HCT116 (cell line): ENCODE results near the gene AFDN. TPM values are rescaled to one million over a fixed set of nuclear protein-coding genes. Genes with fewer than 3 reads are reported as not detected.

Experiments
- ATAC-seq: fragments of 200-7000 bp; cut with Tn5 transposase; 2 replicates; pipeline ENCODE4 v1.9.1; 2020; ENCODE audit warnings: mild to moderate bottlenecking, moderate library complexity
- BruUV-seq: library from RNA; stranded (reverse); fragments of 400-500 nt; replicated peaks from 2 replicates; lab custom pipeline; 2021; lab: Mats Ljungman, UMichigan
- CTCF ChIA-PET: fragments of 300-600 bp; sonication (Branson Sonifier 250); formaldehyde crosslinking; loops from one replicate; lab custom pipeline; 2021; ENCODE audit warnings: antibody characterized with exemption; lab: Charles Lee
- POLR2A ChIA-PET: fragments of 300-600, 350-600 bp; sonication (Branson Sonifier 250); formaldehyde crosslinking; loops from one replicate; lab custom pipeline; 2021; ENCODE audit warnings: antibody characterized with exemption; lab: Charles Lee
- RAD21 ChIA-PET, 2 experiments: fragments of 300-600 bp; sonication (Branson Sonifier 250); formaldehyde crosslinking; loops; one replicate each; lab custom pipeline; 2023; ENCODE audit warnings: low total read pairs in 2 of 2; ENCODE audit not compliant: uncharacterized antibody in 2 of 2, unreplicated experiment in 2 of 2, low non-redundant PET in 1 of 2; lab: Charles Lee
- DNase-seq: peaks from one replicate; pipeline ENCODE4 v3.0.0-alpha.2; 2010; ENCODE audit warnings: low read depth, low spot score
- H2AFZ ChIP-seq: fragments of 200-600 bp; shearing (Covaris generic), sonication (generic); 2 replicates; pipeline ENCODE4 v1.6.1; 2017; ENCODE audit warnings: low read depth, mixed run types, mixed read lengths, antibody characterized with exemption, low read length; ENCODE audit not compliant: poor library complexity, severe bottlenecking
- H3K27ac ChIP-seq: 2 replicates; pipeline ENCODE4 v1.5.1; 2012; ENCODE audit warnings: low read depth, low read length
- H3K27me3 ChIP-seq: fragments of 200-600 bp; sonication (generic); 2 replicates; pipeline ENCODE4 v1.6.1; 2016; ENCODE audit warnings: mixed run types, low read length, mixed read lengths; ENCODE audit not compliant: insufficient read depth
- H3K36me3 ChIP-seq, 2 experiments: fragments of 200-500 bp in 1 of 2; fragments of 200-600 bp in 1 of 2; sonication (Bioruptor generic) in 1 of 2; sonication (generic) in 1 of 2; 2 replicates each; pipeline versions ENCODE4 v1.5.1 to v1.6.1; 2014 to 2016; ENCODE audit warnings: low read length in 2 of 2, inconsistent platforms in 1 of 2, mixed read lengths in 1 of 2, mixed run types in 1 of 2; ENCODE audit not compliant: insufficient read depth in 2 of 2, control insufficient read depth in 1 of 2
- H3K4me1 ChIP-seq, 2 experiments: fragments of 200-600 bp in 1 of 2; sonication (generic) in 1 of 2; 2 replicates each; pipeline versions ENCODE4 v1.5.1 to v1.6.1; 2012 to 2017; ENCODE audit warnings: low read length in 2 of 2, inconsistent platforms in 1 of 2, mild to moderate bottlenecking in 1 of 2, mixed read lengths in 1 of 2, mixed run types in 1 of 2, moderate library complexity in 1 of 2; ENCODE audit not compliant: insufficient read depth in 2 of 2, control insufficient read depth in 1 of 2
- H3K4me2 ChIP-seq: fragments of 200-600 bp; sonication (generic); 2 replicates; pipeline ENCODE4 v1.6.1; 2017; ENCODE audit warnings: mixed run types, low read length, mixed read lengths
- H3K4me3 ChIP-seq, 2 experiments: fragments of 200-600 bp in 1 of 2; sonication (generic) in 1 of 2; replicated peaks in 1 of 2; 2 replicates each; pipeline ENCODE4 v1.5.1; 2011 to 2016; ENCODE audit warnings: low read length in 2 of 2, control low read depth in 1 of 2, low read depth in 1 of 2, mild to moderate bottlenecking in 1 of 2, mixed read lengths in 1 of 2, mixed run types in 1 of 2
- H3K79me2 ChIP-seq: fragments of 200-600 bp; sonication (generic); 2 replicates; pipeline ENCODE4 v1.6.1; 2017; ENCODE audit warnings: mild to moderate bottlenecking, mixed run types, low read length, moderate library complexity, mixed read lengths; ENCODE audit not compliant: insufficient read depth
- H3K9ac ChIP-seq: fragments of 200-600 bp; sonication (generic); 2 replicates; pipeline ENCODE4 v1.6.1; 2016; ENCODE audit warnings: low read length, mixed read lengths
- H3K9me2 ChIP-seq: fragments of 200-600 bp; sonication (generic), shearing (Covaris generic); 2 replicates; pipeline ENCODE4 v1.6.1; 2017; ENCODE audit warnings: mixed run types, mild to moderate bottlenecking, moderate library complexity; ENCODE audit not compliant: insufficient read depth
- H3K9me3 ChIP-seq, 2 experiments: fragments of 200-500 bp in 1 of 2; fragments of 200-600 bp in 1 of 2; sonication (Bioruptor generic) in 1 of 2; sonication (generic) in 1 of 2; 2 replicates each; pipeline ENCODE4 v1.6.1; 2014 to 2017; ENCODE audit warnings: low read length in 2 of 2, mixed read lengths in 2 of 2, inconsistent platforms in 1 of 2, low read depth in 1 of 2, mild to moderate bottlenecking in 1 of 2, mixed run types in 1 of 2, moderate library complexity in 1 of 2; ENCODE audit not compliant: control insufficient read depth in 1 of 2, insufficient read depth in 1 of 2
- H4K20me1 ChIP-seq: fragments of 200-600 bp; sonication (generic), shearing (Covaris generic); 2 replicates; pipeline ENCODE4 v1.6.1; 2017; ENCODE audit warnings: mixed run types, mild to moderate bottlenecking, moderate library complexity; ENCODE audit not compliant: insufficient read depth
- CEBPB ChIP-seq: IDR thresholded peaks from 2 replicates; pipeline ENCODE4 v1.6.1; 2012; ENCODE audit warnings: low read depth
- ELF1 ChIP-seq: IDR thresholded peaks from 2 replicates; pipeline ENCODE4 v1.6.1; 2012; ENCODE audit warnings: low read depth, borderline replicate concordance
- EZH2 ChIP-seq: fragments of 200-600 bp; sonication (generic); IDR thresholded peaks from 2 replicates; pipeline ENCODE4 v1.6.1; 2017; ENCODE audit warnings: antibody characterized with exemption, mixed run types
- FOSL1 ChIP-seq: IDR thresholded peaks from 2 replicates; pipeline ENCODE4 v1.6.1; 2012; ENCODE audit warnings: low read depth
- MAX ChIP-seq: IDR thresholded peaks from 2 replicates; pipeline ENCODE4 v1.6.1; 2012
- POLR2A ChIP-seq: IDR thresholded peaks from 2 replicates; pipeline ENCODE4 v1.7.0; 2011; ENCODE audit warnings: borderline replicate concordance; ENCODE audit not compliant: insufficient read depth, insufficient read length; ENCODE audit errors: extremely low read depth
- POLR2AphosphoS5 ChIP-seq: IDR thresholded peaks from 2 replicates; pipeline ENCODE4 v1.6.1; 2011; ENCODE audit warnings: mild to moderate bottlenecking, low read depth, low read length, moderate library complexity
- SIN3A ChIP-seq: IDR thresholded peaks from 2 replicates; pipeline ENCODE4 v1.6.1; 2012; ENCODE audit warnings: low read depth
- ZNF274 ChIP-seq: fragments of 200-500 bp; sonication (Bioruptor generic); IDR thresholded peaks from 2 replicates; pipeline ENCODE4 v1.6.1; 2014; ENCODE audit warnings: mild to moderate bottlenecking, low read depth, low read length, inconsistent platforms
- intact Hi-C: fragments of 100-400 bp; cut with micrococcal nuclease; formaldehyde crosslinking; loops from 2 replicates; pipeline ENCODE4 v1.10.0; 2022
- total RNA-seq: library from RNA; stranded (reverse); gene quantifications from one replicate; pipeline ENCODE4 v1.2.1, GENCODE V29; 2021; ENCODE audit not compliant: unreplicated experiment
- TF ChIP-seq, protein P1 (sequence below): IDR thresholded peaks from 2 replicates; pipeline ENCODE4 v1.6.1; 2011; ENCODE audit warnings: mild to moderate bottlenecking, low read length, moderate library complexity; ENCODE audit not compliant: insufficient replicate concordance; ENCODE audit errors: extremely low read depth

The AFDN gene
- total RNA-seq, 1 experiment from 2014 or later, result 59.4 TPM

DNA sequence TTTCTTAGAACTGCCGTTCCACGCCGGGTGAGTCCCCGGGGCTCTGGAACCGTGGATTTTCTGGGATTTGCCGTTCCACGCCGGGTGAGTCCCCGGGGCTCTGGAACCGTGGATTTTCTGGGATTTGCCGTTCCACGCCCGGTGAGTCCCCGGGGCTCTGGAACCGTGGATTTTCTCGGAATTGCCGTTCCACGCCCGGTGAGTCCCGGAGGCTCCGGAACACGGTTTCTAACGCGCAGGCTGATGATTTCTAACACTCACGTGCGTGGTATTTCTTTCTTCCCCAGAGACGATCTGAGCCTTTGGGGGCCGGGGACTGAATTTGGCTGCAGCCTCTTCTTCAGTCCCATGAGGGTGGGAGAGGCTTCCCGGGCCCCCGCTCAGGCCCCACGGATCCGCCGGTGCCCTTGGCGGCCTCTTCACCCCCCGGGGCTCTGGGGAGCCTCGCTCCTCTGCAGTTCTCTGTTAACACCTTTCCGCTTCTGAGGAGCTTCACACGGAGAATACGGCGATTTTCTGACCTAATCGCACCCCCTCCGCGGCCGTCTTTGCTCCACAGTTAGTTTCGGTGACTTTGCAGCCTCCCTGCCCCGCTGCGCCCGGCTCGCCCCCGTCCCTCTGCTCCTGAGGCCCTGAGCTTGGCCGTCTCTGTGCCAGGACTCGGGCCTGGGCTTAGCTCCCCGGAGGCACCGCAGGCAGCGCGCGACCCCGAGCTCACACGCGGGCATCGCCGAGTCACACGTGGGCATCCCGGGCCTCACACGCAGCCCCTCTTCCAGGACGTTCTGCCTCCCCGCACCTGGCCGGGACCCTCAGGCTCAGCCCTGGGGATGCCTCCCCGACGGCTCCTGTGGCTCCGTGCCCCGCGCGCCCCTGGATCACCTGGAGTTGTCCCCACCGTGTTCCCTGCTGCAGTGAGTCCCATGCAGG, 163.6 kb downstream of the AFDN start:
- Histone ChIP-seq H3K36me3 (no peaks in the 10 kb centered on the region), H3K9ac (no peak overlapping the region), H3K9me3 (no peaks in the 10 kb centered on the region), H3K4me2 (no peak overlapping the region), H2AFZ (no peak overlapping the region), H3K9me2 (no peaks in the 10 kb centered on the region), H4K20me1 (no peaks in the 10 kb centered on the region), H3K27ac (no peak overlapping the region), H3K27me3 (0 out of 2 replicates have a peak, but pooled peaks cover 3% of the 10 kb centered on the region), H3K4me1 (no peaks in the 10 kb centered on the region), H3K79me2 (no peaks in the 10 kb centered on the region), H3K4me3 (no peak overlapping the region)
- no peak for DNase-seq
- TF ChIP-seq POLR2AphosphoS5 (no peak), MAX (no peak), SIN3A (no peak), ELF1 (no peak), EZH2 (no peak), FOSL1 (no peak), POLR2A (no peak), CEBPB (no peak), ZNF274 (no peak)
- TF ChIP-seq, protein P1, sequence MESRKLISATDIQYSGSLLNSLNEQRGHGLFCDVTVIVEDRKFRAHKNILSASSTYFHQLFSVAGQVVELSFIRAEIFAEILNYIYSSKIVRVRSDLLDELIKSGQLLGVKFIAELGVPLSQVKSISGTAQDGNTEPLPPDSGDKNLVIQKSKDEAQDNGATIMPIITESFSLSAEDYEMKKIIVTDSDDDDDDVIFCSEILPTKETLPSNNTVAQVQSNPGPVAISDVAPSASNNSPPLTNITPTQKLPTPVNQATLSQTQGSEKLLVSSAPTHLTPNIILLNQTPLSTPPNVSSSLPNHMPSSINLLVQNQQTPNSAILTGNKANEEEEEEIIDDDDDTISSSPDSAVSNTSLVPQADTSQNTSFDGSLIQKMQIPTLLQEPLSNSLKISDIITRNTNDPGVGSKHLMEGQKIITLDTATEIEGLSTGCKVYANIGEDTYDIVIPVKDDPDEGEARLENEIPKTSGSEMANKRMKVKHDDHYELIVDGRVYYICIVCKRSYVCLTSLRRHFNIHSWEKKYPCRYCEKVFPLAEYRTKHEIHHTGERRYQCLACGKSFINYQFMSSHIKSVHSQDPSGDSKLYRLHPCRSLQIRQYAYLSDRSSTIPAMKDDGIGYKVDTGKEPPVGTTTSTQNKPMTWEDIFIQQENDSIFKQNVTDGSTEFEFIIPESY, result no peak
- ChIA-PET RAD21 (no interaction called here), POLR2A (no interaction called here), CTCF (no interaction called here)
- no TSS peak for BruUV-seq
- intact Hi-C loops, result no loop called here
- no peak for ATAC-seq
